HG03571 (cell line): ENCODE results near the gene NPEPL1.
"Not testable (repeated sequence)": the region's sequence is repeated elsewhere in the genome, so short reads cannot be mapped to it uniquely, and the experiment has no call there.

Experiments
- ATAC-seq: cut with Tn5 transposase; IDR thresholded peaks from one replicate; pipeline ENCODE4 v1.9.1; 2021; ENCODE audit not compliant: unreplicated experiment

The NPEPL1 gene

DNA sequence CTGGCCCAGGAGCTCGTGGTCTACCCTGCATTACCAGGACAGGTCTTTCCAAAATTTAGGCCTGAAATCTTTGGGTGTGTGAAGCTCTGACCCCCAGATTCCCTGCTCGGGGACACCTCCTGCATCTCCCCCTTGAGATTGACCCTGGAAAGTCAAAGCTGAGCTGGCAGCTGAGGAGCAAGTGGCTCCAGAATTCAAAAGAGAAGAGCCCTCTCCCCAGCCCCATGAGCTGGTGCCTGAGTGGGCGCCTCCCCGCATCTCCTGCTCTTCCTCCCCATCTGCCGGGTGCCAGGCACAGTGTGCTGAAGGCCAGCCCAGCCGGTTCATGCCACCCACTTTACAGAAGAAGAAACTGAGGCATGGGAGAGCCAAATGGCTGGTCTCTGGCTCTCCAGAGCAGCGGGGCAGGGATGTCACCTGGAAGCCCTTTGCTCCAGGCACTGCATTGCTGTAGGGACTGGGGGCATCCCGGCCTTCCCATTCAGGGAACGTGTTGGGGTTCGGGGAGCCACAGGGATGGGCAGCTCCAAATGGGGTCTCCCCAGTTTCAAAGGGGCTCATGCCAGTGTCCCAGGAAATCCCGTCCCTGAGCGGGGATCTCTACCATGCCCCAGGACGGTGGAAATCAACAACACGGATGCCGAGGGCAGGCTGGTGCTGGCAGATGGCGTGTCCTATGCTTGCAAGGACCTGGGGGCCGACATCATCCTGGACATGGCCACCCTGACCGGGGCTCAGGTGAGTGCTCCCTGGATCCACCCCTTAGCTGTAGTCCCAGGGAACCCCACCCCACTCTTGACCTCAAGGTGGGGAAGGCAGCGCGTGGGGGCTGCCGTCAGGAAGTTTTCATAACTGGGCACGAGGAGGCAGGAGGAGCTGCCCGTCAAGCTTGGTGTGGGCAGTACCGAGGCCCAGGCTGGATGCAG lies 20.5 kb downstream of the NPEPL1 start:
- no peak for ATAC-seq

DNA sequence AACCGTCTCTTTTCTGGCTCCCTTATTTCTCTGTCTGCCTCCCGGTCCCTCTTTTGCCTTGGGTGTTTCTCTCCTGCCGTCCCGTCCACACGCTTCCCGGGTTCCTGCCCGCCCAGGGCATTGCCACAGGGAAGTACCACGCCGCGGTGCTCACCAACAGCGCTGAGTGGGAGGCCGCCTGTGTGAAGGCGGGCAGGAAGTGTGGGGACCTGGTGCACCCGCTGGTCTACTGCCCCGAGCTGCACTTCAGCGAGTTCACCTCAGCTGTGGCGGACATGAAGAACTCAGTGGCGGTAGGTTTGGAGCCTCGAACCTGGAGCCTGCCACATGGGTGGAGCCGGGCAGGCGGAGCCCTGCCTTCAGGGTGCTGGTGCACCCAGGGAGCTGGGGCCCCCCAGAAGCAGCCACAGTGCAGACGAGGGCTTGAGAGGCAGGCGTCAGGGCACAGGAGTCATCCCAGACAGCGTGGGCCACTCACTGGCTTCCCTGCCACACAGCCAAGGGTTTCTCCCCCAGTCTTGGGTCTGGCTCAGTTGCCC lies 21.3 kb downstream of the NPEPL1 start:
- ATAC-seq, result no peak

DNA sequence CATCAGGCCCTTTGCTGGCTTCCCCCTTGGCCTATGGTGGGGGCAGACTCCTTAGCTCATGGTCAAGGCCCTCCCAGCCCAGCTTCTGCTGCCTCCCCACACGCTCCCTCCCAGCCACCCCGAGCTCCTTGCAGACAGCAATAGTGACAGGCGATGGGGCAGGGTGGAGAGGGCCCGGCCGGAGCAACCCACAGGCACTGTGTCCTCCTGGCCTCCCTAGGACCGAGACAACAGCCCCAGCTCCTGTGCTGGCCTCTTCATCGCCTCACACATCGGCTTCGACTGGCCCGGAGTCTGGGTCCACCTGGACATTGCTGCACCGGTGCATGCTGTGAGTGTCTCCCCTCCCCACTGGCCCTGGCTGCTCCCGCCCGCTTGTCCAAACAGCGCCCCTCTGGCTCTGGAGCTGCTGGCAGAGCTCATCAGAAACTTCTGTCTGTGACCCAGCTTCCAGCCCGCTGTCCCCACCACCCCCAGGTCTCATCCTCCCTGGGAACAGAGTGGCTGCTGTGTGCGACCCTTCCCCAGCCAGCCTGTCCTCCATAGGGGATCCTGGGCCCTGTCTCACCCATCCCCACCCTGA lies 21.8 kb downstream of the NPEPL1 start:
- ATAC-seq, result no peak

DNA sequence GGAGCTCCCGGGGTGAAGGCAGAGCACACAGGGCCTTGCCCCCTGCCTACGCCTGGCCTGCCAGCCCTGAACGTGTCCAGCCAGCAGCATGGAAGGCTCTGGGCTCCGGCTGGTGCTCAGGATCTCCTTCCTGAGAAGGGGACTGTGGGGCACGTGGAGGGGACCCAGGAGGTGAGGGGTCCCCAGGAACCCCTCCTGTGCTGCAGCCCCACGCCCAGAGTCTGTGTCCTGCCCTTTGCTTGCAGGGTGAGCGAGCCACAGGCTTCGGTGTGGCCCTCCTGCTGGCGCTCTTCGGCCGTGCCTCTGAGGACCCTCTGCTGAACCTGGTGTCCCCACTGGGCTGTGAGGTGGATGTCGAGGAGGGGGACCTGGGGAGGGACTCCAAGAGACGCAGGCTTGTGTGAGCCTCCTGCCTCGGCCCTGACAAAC lies 22.3 kb downstream of the NPEPL1 start:
- no peak for ATAC-seq

DNA sequence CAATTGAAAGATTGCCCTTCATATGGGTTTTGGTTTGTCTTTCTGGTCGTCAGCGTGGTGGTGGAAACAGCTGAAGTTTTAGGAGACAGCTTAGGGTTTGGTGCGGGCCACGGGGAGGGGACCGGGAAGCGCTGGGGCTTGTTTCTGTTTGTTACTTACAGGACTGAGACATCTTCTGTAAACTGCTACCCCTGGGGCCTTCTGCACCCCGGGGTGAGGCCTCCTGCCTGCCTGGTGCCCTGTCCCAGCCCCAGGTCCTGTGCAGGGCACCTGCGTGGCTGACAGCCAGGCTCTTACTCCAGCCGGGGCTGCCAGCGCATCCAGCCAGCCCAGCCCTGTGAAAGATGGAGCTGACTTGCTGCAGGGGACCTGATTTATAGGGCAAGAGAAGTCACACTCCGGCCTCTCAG lies 22.8 kb downstream of the NPEPL1 start:
- ATAC-seq, result no peak

DNA sequence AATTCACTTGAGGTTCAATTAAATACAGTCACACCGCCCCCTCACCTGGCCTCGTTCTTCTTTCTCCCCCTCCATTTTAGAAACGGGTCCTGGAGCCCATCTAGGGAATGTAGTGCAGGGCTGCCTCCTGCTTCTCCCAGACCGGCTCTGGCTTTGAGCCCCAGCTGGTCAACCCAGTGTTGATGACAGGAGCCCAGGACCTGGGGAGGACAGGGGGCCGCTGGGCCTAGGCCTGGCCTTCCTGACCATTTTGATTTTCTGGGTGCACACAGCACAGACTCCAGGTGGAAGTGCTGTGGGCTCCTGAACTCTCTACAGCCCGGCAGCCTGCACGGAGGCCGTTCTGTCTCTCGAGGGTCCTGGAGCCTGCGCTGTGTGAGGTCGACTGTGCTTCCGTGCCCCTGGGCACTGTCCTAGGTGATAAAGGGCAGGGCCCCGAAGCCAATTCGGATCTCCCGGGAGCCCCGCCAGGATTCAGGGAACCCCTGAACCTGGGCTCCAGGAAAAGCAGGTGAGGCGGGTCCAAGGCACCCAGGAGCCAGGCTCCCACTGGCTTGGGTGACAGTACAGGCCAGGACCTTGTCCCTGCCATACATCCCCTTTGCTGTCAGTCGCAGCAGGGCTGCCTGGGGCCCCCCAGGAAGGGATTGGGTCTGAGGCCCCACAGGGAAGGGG lies 23.3 kb downstream of the NPEPL1 start:
- ATAC-seq, result no peak

DNA sequence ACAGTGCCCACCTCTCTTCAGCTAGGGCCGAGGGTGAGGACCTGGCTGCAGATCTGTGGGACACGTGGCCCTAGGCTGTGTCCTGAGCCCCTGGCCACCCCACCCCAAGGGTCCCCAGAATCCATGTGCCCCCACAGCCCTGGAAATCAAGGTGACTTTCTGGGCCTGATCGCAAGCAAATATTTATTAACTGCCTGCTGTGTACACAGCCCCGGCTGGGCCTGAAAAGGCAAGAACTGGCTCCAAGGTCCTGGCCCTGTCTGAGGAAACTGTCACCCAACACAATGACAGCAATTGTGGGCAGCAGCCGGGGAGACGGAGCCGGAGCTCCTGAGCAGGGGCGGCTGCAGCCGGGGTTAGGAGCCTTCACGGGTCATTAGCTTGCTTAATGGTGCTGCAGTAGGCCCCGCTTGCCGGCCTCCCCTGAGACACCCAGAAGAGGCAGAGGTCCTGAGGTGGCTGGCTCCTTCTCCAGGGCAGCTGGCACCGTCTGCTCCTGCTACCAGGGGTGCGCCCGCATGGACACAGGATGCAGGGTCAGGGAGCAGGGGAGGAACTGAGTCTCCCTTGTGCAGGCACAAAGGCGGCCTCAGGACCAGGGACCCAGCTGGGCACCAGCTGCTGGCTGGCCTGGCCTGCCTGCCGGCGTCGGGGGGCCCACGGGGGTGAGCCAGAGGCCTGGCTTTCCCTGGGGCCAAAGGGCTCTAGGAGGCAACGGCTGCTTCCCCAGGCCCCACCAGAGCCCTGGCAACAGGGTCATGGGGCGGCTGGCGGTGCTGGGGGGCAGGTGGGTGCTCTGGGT lies 24.1 kb downstream of the NPEPL1 start:
- no peak for ATAC-seq

DNA sequence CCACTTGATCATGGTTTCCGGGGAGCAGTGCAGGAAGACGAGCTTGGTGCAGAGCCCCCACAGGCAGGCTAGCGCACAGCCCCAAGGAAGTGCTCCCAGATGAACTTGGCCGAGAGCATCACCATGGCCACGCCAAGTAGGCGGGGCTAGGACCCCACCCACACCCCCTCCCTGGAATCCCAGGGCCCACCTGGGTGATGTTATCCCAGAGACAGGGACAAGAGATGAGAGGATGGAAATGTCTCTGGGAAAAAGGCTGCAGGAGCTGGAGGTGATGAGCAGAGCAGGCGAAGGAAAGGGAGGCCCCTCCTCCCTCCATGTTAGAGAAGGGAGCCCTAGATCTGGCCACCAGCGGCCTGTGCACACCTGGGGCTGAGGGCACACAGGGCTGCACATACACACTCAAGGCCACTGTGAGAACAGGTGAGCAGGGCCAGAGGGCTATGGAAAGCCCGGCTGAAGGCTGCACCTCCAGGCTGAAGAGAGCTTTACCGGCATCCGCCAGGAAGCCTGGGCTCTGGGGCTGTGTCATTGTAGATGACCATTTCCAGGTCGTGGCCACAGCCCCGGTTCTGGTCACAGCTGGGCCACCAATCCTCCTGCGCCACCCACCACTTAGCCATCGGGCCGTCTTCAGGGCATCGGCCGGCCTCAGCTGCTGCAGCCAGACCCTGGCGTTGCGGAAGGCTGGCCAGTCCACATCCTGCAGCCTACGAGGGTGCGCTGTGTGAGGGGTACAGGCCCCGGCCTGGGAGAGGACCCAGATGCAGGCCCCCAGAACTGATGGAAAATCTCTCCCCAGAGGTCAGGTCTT lies 24.9 kb downstream of the NPEPL1 start:
- no peak for ATAC-seq

DNA sequence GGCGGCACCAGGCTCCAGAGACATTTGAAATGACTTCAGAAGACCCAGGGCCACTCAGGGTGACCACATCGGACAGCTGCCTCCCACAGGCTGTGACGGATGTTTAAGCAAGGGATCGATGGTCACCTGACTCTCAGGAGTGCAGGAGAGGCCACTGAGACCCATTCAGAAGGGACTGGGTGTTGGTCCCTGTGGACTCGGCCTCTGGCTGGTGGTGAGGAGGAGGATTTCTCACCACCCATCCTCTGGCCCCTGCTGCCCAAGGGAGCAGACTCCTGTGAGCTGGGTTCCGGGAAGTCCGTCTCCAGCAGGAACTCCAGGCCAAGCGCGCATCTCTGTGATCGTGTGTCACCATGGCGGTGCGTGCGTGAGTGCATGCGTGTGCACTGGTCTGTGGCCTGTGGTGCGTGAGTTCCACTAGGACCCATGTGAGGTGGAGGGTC lies 25.5 kb downstream of the NPEPL1 start:
- ATAC-seq, result no peak

DNA sequence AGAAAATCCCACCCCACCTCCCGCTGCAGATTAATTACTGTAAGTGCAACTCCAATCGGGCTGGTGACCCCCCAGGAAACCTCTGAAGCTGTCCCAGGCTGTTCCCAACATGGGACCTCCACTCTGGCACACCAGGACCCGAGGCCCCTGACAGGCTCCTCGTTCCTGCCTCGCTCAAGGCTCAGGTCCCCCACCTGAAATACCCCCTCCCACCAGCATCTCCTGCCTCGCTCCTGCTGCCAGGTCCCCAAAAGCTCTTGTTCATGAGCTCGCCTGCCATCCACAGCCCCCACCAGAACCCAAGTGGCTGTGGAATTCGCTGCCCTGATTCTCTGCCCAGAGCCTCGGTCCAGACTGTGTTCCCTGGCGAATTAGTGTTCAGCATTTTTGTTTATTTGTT lies 26.1 kb downstream of the NPEPL1 start:
- no peak for ATAC-seq

DNA sequence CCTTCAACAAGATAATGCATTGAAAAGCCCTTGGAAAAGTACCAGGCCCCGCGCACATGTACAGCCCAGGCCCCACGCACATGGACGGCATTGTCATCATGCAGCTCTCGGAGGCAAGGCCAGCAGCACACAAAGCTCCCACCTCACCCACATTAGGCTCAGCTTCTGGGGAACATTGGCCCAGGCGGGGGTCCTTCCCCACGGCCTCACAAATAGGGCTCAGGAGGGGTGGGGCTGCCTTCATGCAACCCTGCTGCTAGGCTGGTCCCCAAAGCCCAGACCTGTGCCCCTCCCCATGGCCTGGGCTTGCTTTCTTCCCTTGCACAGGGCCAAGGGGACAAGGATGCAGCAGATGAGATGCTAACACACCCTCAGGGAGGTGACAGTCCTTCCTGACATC lies 26.7 kb downstream of the NPEPL1 start:
- no peak for ATAC-seq

DNA sequence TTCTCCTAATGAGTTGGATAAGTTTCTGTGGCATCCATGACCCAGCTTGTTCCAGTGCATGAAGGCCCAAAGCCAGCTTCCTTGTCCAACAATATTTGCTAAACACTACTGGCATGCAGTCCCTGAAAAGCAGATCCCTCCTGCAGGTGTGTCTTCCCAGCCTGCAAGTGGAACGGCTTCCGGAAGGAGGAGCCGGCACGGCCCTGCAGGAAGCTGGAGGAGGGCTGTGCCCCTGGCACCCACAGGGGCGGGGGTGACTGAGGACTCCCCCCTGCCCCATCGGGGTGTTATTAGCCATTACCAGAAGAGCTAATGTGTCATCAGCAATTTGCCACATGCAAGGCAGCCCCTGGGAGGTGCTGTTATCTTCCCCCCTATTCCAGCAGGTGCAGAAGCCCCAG lies 27.4 kb downstream of the NPEPL1 start:
- no peak for ATAC-seq

DNA sequence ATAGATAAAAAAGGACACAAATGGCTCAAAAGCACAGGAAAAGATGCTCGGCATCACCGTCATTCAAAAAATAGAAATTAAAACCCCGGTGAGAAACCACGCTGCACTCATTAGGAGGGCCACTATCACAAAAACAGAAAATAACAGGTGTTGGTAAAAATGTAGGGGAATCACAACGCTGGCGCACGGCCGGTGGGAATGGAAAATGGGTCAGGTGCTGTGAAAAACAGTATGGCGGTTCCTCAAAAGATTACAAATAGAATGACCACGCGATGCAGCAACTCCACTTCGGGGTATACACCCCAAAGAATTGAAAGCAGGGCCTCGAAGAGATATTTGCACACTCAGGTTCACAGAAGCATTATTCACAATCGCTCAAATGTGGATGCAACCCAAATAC lies 28.3 kb downstream of the NPEPL1 start:
- ATAC-seq, result no peak

DNA sequence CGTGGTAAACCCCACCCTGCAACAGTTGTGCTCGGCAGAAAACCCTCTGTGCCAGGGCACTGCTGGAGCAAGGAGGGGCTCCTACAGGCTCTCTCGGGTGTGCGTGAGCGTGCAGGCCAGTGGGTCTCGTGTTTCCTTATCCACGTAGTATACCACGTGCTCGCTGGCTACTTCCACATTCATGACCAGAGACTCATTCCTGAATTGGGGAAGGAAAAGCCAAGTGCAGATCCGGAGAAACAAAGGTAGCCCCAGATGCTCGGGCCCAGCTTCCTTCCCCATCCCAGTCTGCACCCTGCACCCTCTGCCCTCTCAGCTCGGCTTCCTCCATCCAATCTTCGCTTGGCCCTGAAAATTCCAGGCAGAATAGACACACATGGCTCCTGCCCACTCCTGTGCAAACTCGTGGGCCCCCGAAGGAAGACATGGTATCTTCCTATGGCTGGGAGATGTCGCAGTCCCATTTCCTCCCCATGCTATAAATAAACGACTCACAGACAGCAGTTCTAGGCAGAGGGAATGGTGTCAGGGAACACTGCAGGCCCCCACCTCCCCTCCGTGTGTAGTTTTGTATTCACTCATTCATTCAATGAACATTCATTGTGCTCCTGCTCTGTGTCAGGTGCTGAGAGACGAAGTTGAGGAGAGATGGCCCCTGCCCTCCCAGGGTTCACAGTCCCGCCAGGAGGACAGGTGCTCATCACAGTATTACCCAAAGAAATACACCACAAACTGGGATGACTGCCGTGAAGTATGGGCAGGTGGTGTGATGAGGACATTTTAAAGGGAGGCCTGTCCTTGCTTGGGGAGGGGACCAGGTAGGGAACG lies 29.6 kb downstream of the NPEPL1 start:
- ATAC-seq, result no peak

DNA sequence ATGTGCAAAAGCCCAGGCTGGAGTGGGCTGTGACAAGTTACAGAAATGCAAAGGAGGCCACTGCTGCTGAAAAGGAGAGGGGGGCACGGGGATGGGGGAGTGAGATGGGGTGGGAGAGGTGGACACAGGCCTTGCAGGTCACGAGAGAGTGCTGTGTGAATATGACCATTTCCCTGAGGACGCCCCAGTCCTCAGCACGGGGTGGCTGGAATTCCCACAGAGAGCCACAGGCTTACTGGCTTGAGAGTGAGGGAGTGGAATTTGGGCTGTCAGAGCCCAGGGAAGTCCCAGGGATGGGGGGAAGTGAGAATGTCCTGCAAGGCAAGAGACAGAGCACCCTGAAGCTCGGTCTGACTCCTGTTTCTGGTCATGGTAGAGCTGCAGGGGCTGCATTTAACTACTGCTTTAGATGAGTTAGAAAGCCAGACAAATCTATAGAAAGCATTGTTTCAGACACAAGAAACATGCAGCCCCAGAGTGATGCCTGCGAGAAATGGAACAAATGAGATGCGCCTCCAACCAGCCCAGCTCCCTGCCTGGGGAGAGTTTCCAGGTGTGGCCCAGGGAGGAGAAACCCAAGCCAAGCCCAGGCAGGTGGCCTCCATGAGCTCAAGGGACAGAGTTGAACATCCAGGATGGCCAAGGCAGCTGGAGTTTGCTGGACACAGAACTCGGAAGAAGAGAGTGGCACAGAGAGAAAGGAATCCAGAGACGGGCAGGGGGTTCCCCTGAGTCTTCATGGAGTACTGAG lies 30.5 kb downstream of the NPEPL1 start:
- no peak for ATAC-seq

DNA sequence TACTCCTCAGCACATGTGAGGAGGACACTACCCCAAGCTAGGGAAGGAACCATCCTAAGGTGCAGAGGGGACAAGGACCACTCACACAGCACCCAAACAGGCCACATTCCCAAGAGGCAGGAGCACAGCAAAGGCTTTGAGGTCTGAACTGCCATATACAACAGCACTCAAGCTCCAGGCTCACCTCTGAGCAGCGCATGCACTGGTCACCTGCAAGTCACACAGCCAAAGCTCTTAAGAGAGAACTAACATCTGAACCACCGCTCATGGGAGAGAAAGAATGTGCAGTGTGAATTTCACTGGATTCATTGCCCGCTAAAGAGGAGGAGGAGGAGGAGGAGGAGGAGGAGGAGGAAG lies 31.0 kb downstream of the NPEPL1 start:
- ATAC-seq, result no peak

DNA sequence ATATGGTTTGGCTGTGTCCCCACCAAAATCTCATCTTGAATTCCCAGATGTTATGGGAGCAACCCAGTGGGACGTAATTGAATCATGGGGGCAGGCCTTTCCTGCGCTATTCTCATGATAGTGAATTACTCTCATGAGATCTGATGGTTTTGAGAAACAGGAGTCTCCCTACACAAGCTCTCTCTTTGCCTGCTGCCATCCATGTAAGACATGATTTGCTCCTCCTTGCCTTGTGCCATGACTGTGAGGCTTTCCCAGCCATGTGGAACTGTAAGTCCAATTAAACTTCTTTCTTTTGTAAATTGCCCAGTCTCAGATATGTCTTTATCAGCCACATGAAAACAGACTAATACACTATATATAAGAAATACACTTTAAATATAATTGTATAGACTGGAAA lies 33.6 kb downstream of the NPEPL1 start:
- not testable (repeated sequence) for ATAC-seq

DNA sequence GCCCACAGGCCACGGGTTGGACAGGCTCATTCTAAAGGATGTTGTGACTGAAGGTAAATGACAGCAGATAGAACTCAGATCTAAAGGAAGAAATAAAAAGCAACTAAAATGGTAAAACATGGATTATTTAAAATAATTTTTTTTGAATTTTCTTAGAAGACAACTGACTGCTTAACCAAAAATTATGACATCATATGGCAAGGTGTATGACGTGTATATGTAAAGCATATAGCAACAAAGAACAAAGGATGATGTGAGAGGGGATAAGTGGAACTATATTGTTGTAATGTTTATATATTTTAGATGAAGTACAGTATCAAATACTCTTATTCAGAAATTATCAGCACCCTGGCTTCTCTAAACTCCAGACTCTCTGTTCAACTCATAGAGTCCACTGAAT lies 38.6 kb downstream of the NPEPL1 start:
- ATAC-seq, result no peak

DNA sequence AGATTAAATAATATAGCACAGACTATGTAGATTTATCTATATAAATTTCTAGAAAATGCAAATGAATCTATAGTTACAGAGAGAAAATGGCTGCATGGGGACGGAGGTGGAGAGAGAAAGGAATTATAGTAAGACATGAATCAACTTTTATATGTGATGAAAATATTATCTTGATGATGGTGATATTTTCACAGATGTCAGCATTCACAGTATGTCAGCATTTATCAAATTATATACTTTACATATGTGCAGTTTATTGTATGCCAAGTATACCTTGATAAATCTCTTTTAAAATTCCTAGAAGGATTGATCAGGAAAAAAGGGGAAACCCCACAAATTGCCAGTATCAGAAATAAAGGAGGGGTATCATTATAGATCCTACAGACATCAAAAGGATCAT lies 44.6 kb downstream of the NPEPL1 start:
- ATAC-seq, result no peak
